ENCODE results near the gene AMPH. TPM values are rescaled to one million over a fixed set of nuclear protein-coding genes. Genes with fewer than 3 reads are reported as not detected.
"Not testable (repeated sequence)": the region's sequence is repeated elsewhere in the genome, so short reads cannot be mapped to it uniquely, and the experiment has no call there.

AMPH gene
- total and polyA plus RNA-seq, 9 of the 15 experiments (the other 6 are each of a cell fraction or from before 2014, with no cell fraction given): 0.03 to 0.35 TPM; not detected in 7

DNA sequence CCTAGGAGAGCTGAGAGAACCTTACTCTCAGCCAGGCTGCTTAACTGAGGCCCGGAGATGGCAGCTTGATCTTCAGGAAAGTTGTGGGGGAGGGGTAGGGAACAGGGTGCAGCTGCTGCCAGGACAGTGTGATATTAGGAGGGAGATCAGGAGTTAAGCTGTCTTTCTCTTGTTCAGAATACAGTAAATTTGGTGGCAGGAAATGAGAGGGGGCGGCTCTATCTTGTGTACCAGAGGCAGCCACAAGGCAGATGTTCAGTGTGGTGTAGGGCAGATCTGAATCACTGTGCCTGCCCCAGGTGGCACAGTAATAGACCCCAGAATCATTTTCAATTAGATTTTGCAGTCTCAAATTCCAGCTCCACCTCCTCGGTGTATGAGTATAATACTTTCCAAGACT lies 286.4 kb downstream of the AMPH start:
- peaks cover 10 to 19% of the 10 kb centered on the region in 2 experiments; a peak in 4 of 5 replicates for H3K4me1 ChIP-seq (replicated peaks in 1 of 2; ENCODE audit: control insufficient read depth in 2 of 2, insufficient read depth in 2 of 2, low read length in 2 of 2)
- BruUV-seq (replicated peaks); H3K9me1 ChIP-seq (ENCODE audit: control insufficient read depth, insufficient read depth, low read length); H2AFZ ChIP-seq (ENCODE audit: low read depth, low read length); H4K20me1 ChIP-seq (replicated peaks; ENCODE audit: control insufficient read depth, insufficient read depth, low read length); FAIRE-seq; H3K4me3 ChIP-seq; ATAC-seq; in situ Hi-C loops (cut with MboI); H3K27me3 ChIP-seq (ENCODE audit: control insufficient read depth in 2 of 2, insufficient read depth in 2 of 2, low read length in 2 of 2); H3K9me3 ChIP-seq (replicated peaks; ENCODE audit: control insufficient read depth, insufficient read depth, low read depth, low read length): not testable (repeated sequence)
- ChIA-PET CTCF (ENCODE audit: low intra/inter-chr PET ratio) (interaction anchor here (1.1 kb wide), 1 partner anchor 129 kb away, joined by 4 read pairs; no protein-coding TSS in a partner anchor), POLR2A (interaction anchor here (0.6 to 1.1 kb wide), 2 partner anchors 7 to 219 kb away, joined by 3 to 5 read pairs; no protein-coding TSS in a partner anchor)
- H3K4me2 ChIP-seq (ENCODE audit: insufficient read depth, low read length): peak overlapping the region; percentile 53; the same call in 1 of the 2 replicates
- H3K9ac ChIP-seq (ENCODE audit: insufficient read depth in 1 of 2, low read depth in 2 of 2, low read length in 2 of 2): peak overlapping the region in 1 of 2 experiments; percentile 71; a peak in 1 of 4 replicates
- H3K79me2 ChIP-seq (ENCODE audit: control insufficient read depth, insufficient read depth, low read length): peaks cover 75% of the 10 kb centered on the region
- peak overlapping the region; percentile 3; the same call in 1 of the 3 replicates for H3K27ac ChIP-seq (ENCODE audit: extremely low read depth, low read depth, low read length)
- DNase-seq (ENCODE audit: extremely low read depth in 1 of 4, low spot score in 3 of 4): peak in 1 of 4 experiments; percentile 44
- whole genome bisulfite sequencing (ENCODE audit: insufficient coverage, low coverage, missing lambda C conversion rate): 51% methylated on average over 3 of the region's 3 CpGs
- H3K36me3 ChIP-seq (ENCODE audit: control insufficient read depth, insufficient read depth, low read length): peaks cover 27% of the 10 kb centered on the region; the same call in 2 of the 3 replicates
- peak; percentile 50 for TF ChIP-seq CBFA2T3 (IDR thresholded peaks at IDR 0.05)
- 0 out of 2 replicates have a peak, but pooled peaks have one; percentile 32 for TF ChIP-seq EGR1 (conservative IDR thresholded peaks at IDR 0.05)
- TF ChIP-seq CBFA2T2 (conservative IDR thresholded peaks at IDR 0.05): peak; percentile 44
- intact Hi-C loops (cut with micrococcal nuclease): loop anchor here (1.0 kb wide), 1 partner anchor 15 kb away; no protein-coding TSS in a partner anchor

DNA sequence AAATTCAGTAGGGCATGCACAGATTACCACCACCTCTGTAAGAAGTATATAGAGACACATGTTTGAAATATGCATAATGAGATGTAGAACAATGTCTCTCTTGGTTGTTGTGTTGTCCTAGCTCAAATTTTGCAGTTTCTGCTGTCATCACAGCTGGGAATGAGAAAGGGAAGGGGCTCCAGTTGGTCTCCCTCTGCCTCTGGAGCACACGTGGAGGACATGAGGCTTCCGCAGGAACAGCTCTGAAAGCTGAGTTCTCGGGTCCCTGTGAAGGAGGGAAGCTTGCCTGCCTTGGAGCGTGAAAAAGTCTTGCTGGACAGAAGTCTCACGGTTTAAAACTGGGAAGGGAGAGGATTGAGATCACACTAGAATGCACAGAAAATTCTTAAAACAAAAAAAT lies 289.0 kb downstream of the AMPH start:
- CTCF ChIA-PET (ENCODE audit: low intra/inter-chr PET ratio); H4K20me1 ChIP-seq (replicated peaks; ENCODE audit: control insufficient read depth, insufficient read depth, low read length); in situ Hi-C loops (cut with MboI); intact Hi-C loops (cut with micrococcal nuclease); H3K9me1 ChIP-seq (ENCODE audit: control insufficient read depth, insufficient read depth, low read length); FAIRE-seq; H3K27me3 ChIP-seq (ENCODE audit: control insufficient read depth in 2 of 2, insufficient read depth in 2 of 2, low read length in 2 of 2); ATAC-seq; H3K9me3 ChIP-seq (replicated peaks; ENCODE audit: control insufficient read depth, insufficient read depth, low read depth, low read length): not testable (repeated sequence)
- POLR2A ChIA-PET: interaction anchor here (0.6 to 1.5 kb wide), 3 partner anchors 10 to 341 kb away, joined by 3 to 5 read pairs (median 4); no protein-coding TSS in a partner anchor
- 0% methylated on average over 5 of the region's 5 CpGs for WGBS (ENCODE audit: insufficient coverage, low coverage, missing lambda C conversion rate)
- Histone ChIP-seq H3K9ac (ENCODE audit: insufficient read depth in 1 of 2, low read depth in 2 of 2, low read length in 2 of 2) (peak overlapping the region; percentile 77 to 91), H3K36me3 (ENCODE audit: control insufficient read depth, insufficient read depth, low read length) (peaks cover 20% of the 10 kb centered on the region; the same call in 2 of the 3 replicates), H3K4me1 (replicated peaks in 1 of 2; ENCODE audit: control insufficient read depth in 2 of 2, insufficient read depth in 2 of 2, low read length in 2 of 2) (peaks cover 16 to 23% of the 10 kb centered on the region in 2 experiments), H2AFZ (ENCODE audit: low read depth, low read length) (peak overlapping the region; percentile 80), H3K79me2 (ENCODE audit: control insufficient read depth, insufficient read depth, low read length) (peaks cover 93% of the 10 kb centered on the region), H3K4me2 (ENCODE audit: insufficient read depth, low read length) (peak overlapping the region; percentile 94), H3K4me3 (peak overlapping the region; percentile 50), H3K27ac (ENCODE audit: extremely low read depth, low read depth, low read length) (peak overlapping the region; percentile 77)
- DNase-seq (ENCODE audit: extremely low read depth in 1 of 4, low spot score in 3 of 4): peak in 1 of 4 experiments; percentile 67
- BruUV-seq (replicated peaks): TSS peak; percentile 70
- TF ChIP-seq TAF1 (IDR thresholded peaks at IDR 0.05; ENCODE audit: control insufficient read depth, extremely low read depth, insufficient read depth, low read length, severe bottlenecking): peak; percentile 19
- TF ChIP-seq, protein P1, sequence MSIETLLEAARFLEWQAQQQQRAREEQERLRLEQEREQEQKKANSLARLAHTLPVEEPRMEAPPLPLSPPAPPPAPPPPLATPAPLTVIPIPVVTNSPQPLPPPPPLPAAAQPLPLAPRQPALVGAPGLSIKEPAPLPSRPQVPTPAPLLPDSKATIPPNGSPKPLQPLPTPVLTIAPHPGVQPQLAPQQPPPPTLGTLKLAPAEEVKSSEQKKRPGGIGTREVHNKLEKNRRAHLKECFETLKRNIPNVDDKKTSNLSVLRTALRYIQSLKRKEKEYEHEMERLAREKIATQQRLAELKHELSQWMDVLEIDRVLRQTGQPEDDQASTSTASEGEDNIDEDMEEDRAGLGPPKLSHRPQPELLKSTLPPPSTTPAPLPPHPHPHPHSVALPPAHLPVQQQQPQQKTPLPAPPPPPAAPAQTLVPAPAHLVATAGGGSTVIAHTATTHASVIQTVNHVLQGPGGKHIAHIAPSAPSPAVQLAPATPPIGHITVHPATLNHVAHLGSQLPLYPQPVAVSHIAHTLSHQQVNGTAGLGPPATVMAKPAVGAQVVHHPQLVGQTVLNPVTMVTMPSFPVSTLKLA (conservative IDR thresholded peaks at IDR 0.05): peak; percentile 62 to 64; a peak in 3 of 4 replicates
- TF ChIP-seq, protein P2, sequence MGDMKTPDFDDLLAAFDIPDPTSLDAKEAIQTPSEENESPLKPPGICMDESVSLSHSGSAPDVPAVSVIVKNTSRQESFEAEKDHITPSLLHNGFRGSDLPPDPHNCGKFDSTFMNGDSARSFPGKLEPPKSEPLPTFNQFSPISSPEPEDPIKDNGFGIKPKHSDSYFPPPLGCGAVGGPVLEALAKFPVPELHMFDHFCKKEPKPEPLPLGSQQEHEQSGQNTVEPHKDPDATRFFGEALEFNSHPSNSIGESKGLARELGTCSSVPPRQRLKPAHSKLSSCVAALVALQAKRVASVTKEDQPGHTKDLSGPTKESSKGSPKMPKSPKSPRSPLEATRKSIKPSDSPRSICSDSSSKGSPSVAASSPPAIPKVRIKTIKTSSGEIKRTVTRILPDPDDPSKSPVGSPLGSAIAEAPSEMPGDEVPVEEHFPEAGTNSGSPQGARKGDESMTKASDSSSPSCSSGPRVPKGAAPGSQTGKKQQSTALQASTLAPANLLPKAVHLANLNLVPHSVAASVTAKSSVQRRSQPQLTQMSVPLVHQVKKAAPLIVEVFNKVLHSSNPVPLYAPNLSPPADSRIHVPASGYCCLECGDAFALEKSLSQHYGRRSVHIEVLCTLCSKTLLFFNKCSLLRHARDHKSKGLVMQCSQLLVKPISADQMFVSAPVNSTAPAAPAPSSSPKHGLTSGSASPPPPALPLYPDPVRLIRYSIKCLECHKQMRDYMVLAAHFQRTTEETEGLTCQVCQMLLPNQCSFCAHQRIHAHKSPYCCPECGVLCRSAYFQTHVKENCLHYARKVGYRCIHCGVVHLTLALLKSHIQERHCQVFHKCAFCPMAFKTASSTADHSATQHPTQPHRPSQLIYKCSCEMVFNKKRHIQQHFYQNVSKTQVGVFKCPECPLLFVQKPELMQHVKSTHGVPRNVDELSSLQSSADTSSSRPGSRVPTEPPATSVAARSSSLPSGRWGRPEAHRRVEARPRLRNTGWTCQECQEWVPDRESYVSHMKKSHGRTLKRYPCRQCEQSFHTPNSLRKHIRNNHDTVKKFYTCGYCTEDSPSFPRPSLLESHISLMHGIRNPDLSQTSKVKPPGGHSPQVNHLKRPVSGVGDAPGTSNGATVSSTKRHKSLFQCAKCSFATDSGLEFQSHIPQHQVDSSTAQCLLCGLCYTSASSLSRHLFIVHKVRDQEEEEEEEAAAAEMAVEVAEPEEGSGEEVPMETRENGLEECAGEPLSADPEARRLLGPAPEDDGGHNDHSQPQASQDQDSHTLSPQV (IDR thresholded peaks at IDR 0.05): 0 out of 2 replicates have a peak, but pooled peaks have one; percentile 14

All from K562 (cell line).